ENCODE data around the gene POLR3A. TPM values are rescaled to one million over a fixed set of nuclear protein-coding genes. Genes with fewer than 3 reads are reported as not detected.

POLR3A gene
- total and polyA plus RNA-seq, 2 of the 13 experiments (the other 11 are each of a cell fraction or from before 2014, with no cell fraction given) = 13.6 to 19.2 TPM

- no peak overlapping the region for H3K4me3 ChIP-seq (replicated peaks in 1 of 3; ENCODE audit: insufficient read depth in 1 of 3, low read depth in 2 of 3, low read length in 3 of 3)
- H3K4me2 ChIP-seq (ENCODE audit: low read depth, low read length) = no peak overlapping the region
- in situ Hi-C loops (cut with HindIII; ENCODE audit: extremely low pct_ligation_motif_present, low pct_unique_long_range_greater_than_20kb) = no loop called here
- intact Hi-C loops (cut with micrococcal nuclease; ENCODE audit: unreplicated experiment) = no loop called here
- TF ChIP-seq JARID2 (CRISPR knock-in tag; IDR thresholded peaks at IDR 0.05; ENCODE audit: insufficient replicate concordance) (no peak), ZNF3 (CRISPR knock-in tag; IDR thresholded peaks at IDR 0.05) (no peak), RARG (CRISPR knock-in tag; IDR thresholded peaks at IDR 0.05; ENCODE audit: low read depth) (no peak), ZNF44 (CRISPR knock-in tag; IDR thresholded peaks at IDR 0.05) (no peak), ISX (CRISPR knock-in tag; conservative IDR thresholded peaks at IDR 0.05) (no peak), ZNF362 (CRISPR knock-in tag; IDR thresholded peaks at IDR 0.05; ENCODE audit: borderline replicate concordance) (no peak), ZNF460 (CRISPR knock-in tag; IDR thresholded peaks at IDR 0.05; ENCODE audit: borderline replicate concordance) (no peak), MEIS2 (CRISPR knock-in tag; IDR thresholded peaks at IDR 0.05) (no peak), RFX1 (IDR thresholded peaks at IDR 0.05) (no peak), ZNF232 (CRISPR knock-in tag; IDR thresholded peaks at IDR 0.05; ENCODE audit: borderline replicate concordance) (no peak), SALL2 (CRISPR knock-in tag; IDR thresholded peaks at IDR 0.05) (no peak), STAT5B (CRISPR knock-in tag; IDR thresholded peaks at IDR 0.05) (no peak), ETV6 (CRISPR knock-in tag; conservative IDR thresholded peaks at IDR 0.05) (no peak)
- TF ChIP-seq, protein P1, sequence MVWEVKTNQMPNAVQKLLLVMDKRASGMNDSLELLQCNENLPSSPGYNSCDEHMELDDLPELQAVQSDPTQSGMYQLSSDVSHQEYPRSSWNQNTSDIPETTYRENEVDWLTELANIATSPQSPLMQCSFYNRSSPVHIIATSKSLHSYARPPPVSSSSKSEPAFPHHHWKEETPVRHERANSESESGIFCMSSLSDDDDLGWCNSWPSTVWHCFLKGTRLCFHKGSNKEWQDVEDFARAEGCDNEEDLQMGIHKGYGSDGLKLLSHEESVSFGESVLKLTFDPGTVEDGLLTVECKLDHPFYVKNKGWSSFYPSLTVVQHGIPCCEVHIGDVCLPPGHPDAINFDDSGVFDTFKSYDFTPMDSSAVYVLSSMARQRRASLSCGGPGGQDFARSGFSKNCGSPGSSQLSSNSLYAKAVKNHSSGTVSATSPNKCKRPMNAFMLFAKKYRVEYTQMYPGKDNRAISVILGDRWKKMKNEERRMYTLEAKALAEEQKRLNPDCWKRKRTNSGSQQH (CRISPR knock-in tag; IDR thresholded peaks at IDR 0.05; ENCODE audit: low read depth) = no peak
- TF ChIP-seq, protein P2, sequence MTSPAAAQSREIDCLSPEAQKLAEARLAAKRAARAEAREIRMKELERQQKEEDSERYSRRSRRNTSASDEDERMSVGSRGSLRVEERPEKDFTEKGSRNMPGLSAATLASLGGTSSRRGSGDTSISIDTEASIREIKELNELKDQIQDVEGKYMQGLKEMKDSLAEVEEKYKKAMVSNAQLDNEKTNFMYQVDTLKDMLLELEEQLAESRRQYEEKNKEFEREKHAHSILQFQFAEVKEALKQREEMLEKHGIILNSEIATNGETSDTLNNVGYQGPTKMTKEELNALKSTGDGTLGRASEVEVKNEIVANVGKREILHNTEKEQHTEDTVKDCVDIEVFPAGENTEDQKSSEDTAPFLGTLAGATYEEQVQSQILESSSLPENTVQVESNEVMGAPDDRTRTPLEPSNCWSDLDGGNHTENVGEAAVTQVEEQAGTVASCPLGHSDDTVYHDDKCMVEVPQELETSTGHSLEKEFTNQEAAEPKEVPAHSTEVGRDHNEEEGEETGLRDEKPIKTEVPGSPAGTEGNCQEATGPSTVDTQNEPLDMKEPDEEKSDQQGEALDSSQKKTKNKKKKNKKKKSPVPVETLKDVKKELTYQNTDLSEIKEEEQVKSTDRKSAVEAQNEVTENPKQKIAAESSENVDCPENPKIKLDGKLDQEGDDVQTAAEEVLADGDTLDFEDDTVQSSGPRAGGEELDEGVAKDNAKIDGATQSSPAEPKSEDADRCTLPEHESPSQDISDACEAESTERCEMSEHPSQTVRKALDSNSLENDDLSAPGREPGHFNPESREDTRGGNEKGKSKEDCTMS (CRISPR knock-in tag; conservative IDR thresholded peaks at IDR 0.05) = no peak
- ChIA-PET CTCF (ENCODE audit: low intra/inter-chr PET ratio, low total read pairs) (no interaction called here), POLR2A (no interaction called here)
- no peak overlapping the region for H3K27ac ChIP-seq (ENCODE audit: extremely low read length, insufficient read depth, low read length)
- ATAC-seq (no peak), DNase-seq (ENCODE audit: low spot score) (no peak), FAIRE-seq (no peak)
- no peaks in the 10 kb centered on the region for H4K20me1 ChIP-seq (ENCODE audit: insufficient read depth, low read length)
- H3K9ac ChIP-seq (ENCODE audit: insufficient read depth, low read depth, low read length) = no peak overlapping the region
- peaks cover 10% of the 10 kb centered on the region for H3K4me1 ChIP-seq (ENCODE audit: insufficient read depth, low read length)
- H3K79me2 ChIP-seq (ENCODE audit: insufficient read depth, low read length) = no peaks in the 10 kb centered on the region
- H2AFZ ChIP-seq (ENCODE audit: low read length) = no peak overlapping the region
- no peaks in the 10 kb centered on the region for H3K36me3 ChIP-seq (replicated peaks in 1 of 2; ENCODE audit: control insufficient read depth in 1 of 2, insufficient read depth in 2 of 2, low read length in 2 of 2)
- H3K9me3 ChIP-seq (ENCODE audit: low read length) = no peaks in the 10 kb centered on the region
- no TSS peak for BruUV-seq (replicated peaks)
- WGBS (ENCODE audit: low lambda C conversion rate) = no CpG with 5 or more reads among the region's 4 CpGs
- H3K27me3 ChIP-seq (ENCODE audit: control insufficient read depth in 1 of 2, insufficient read depth in 2 of 2, low read length in 2 of 2) = no peaks in the 10 kb centered on the region
Measured at GRCh38 chr10:78071140-78071856, 42.0 kb upstream of the POLR3A start.
